ENCODE measurements around the gene ZNF775.

The ZNF775 gene

GRCh38 chr7:150381785-150382122, 2.6 kb downstream of the ZNF775 start:
- ATAC-seq (ENCODE audit: insufficient read depth, low read depth) (no peak), DNase-seq (no peak)
- H3K36me3 ChIP-seq (ENCODE audit: insufficient read depth, low read length): peaks cover 28% of the 10 kb centered on the region
- TF ChIP-seq EZH2 (IDR thresholded peaks at IDR 0.05; ENCODE audit: borderline replicate concordance, low read depth, low read length, severe bottlenecking): no peak
- TF ChIP-seq, protein P1, sequence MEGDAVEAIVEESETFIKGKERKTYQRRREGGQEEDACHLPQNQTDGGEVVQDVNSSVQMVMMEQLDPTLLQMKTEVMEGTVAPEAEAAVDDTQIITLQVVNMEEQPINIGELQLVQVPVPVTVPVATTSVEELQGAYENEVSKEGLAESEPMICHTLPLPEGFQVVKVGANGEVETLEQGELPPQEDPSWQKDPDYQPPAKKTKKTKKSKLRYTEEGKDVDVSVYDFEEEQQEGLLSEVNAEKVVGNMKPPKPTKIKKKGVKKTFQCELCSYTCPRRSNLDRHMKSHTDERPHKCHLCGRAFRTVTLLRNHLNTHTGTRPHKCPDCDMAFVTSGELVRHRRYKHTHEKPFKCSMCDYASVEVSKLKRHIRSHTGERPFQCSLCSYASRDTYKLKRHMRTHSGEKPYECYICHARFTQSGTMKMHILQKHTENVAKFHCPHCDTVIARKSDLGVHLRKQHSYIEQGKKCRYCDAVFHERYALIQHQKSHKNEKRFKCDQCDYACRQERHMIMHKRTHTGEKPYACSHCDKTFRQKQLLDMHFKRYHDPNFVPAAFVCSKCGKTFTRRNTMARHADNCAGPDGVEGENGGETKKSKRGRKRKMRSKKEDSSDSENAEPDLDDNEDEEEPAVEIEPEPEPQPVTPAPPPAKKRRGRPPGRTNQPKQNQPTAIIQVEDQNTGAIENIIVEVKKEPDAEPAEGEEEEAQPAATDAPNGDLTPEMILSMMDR (IDR thresholded peaks at IDR 0.05; ENCODE audit: borderline replicate concordance, extremely low read depth, low read length, poor library complexity, severe bottlenecking): no peak
- H2AFZ ChIP-seq (ENCODE audit: low read depth, low read length): no peak overlapping the region
- H3K9me3 ChIP-seq (ENCODE audit: insufficient read depth, low read length, severe bottlenecking): no peaks in the 10 kb centered on the region
- no peak overlapping the region for H3K9ac ChIP-seq (ENCODE audit: low read depth, low read length)
- peaks cover 49% of the 10 kb centered on the region for H3K4me1 ChIP-seq (ENCODE audit: insufficient read depth, low read length)
- H3K4me3 ChIP-seq (ENCODE audit: low read depth in 1 of 2, low read length in 2 of 2): no peak overlapping the region
- H3K4me2 ChIP-seq (ENCODE audit: insufficient read depth, low read length): no peak overlapping the region
- H4K20me1 ChIP-seq (ENCODE audit: insufficient read depth, low read length): peaks cover 19% of the 10 kb centered on the region
- H3K27ac ChIP-seq (ENCODE audit: low read length): no peak overlapping the region
- H3K79me2 ChIP-seq (ENCODE audit: insufficient read depth, low read length): peaks cover 90% of the 10 kb centered on the region
- H3K27me3 ChIP-seq (ENCODE audit: insufficient read depth, low read length, poor library complexity): no peaks in the 10 kb centered on the region

DNA sequence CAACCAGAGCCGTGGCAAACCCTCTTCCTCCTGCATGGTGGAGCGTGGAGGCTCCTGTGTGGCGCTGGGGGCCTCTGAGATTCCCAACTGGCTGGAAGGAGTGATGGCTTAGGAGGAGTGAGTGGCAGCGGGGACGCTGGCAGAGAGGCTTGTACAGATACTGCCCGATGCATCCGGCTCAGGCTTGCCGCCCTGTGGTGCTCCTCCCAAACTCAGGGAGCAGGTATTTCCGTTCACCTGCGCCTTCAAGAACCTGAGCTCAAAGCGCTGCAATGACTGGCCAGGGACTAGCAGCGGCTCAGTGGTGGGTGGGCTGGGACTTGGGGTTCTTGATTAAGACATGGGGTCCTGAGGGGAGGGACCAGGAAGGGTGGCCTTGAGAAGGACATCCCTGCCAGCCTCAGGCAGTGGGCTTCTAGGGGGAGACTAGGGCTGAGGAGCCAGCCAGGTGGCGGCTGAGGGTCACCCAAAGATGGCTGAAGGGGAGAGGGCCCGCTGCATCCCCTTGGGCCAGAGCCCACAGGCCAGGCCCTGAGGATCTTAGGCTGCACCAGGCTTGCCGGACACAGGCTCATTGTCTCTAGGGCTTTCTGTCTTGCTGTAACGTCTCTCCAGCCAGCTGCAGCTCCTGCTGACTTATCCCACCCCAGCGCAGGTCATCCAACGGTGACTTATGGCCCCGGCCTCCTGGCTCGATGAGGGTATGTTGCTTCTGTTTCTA, 3.2 kb downstream of the ZNF775 start:
- Histone ChIP-seq H3K9me3 (ENCODE audit: insufficient read depth, low read length, severe bottlenecking) (no peaks in the 10 kb centered on the region), H3K9ac (ENCODE audit: low read depth, low read length) (no peak overlapping the region), H3K4me1 (ENCODE audit: insufficient read depth, low read length) (peaks cover 43% of the 10 kb centered on the region), H4K20me1 (ENCODE audit: insufficient read depth, low read length) (peaks cover 19% of the 10 kb centered on the region), H3K27me3 (ENCODE audit: insufficient read depth, low read length, poor library complexity) (no peaks in the 10 kb centered on the region), H3K79me2 (ENCODE audit: insufficient read depth, low read length) (peaks cover 86% of the 10 kb centered on the region), H3K36me3 (ENCODE audit: insufficient read depth, low read length) (peaks cover 29% of the 10 kb centered on the region), H2AFZ (ENCODE audit: low read depth, low read length) (no peak overlapping the region), H3K27ac (ENCODE audit: low read length) (no peak overlapping the region), H3K4me3 (ENCODE audit: low read depth in 1 of 2, low read length in 2 of 2) (no peak overlapping the region), H3K4me2 (ENCODE audit: insufficient read depth, low read length) (no peak overlapping the region)
- DNase-seq: no peak
- TF ChIP-seq EZH2 (IDR thresholded peaks at IDR 0.05; ENCODE audit: borderline replicate concordance, low read depth, low read length, severe bottlenecking): no peak
- ATAC-seq (ENCODE audit: insufficient read depth, low read depth): no peak

DNA sequence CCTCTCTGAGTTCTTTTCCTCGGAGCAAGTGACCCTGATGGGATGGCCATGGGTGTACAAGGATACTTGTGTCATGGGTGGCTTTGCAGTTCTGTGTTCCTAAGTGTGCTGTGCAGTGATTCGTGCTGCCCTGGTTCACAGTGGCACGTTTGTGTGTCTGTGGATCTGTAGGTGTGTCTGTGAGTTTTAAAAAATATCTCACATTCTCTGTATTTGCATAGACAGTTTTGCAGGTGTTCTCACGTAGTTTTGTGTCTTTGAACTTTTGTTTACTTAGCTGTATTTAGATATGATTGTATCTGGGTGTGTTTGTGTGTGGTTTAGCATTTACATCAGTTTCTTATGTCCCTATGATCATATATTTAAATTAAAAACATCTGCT, 3.7 kb downstream of the ZNF775 start:
- Histone ChIP-seq H3K4me2 (ENCODE audit: insufficient read depth, low read length) (no peak overlapping the region), H3K4me3 (ENCODE audit: low read depth in 1 of 2, low read length in 2 of 2) (no peak overlapping the region), H3K27me3 (ENCODE audit: insufficient read depth, low read length, poor library complexity) (no peaks in the 10 kb centered on the region), H4K20me1 (ENCODE audit: insufficient read depth, low read length) (peaks cover 19% of the 10 kb centered on the region), H3K9me3 (ENCODE audit: insufficient read depth, low read length, severe bottlenecking) (no peaks in the 10 kb centered on the region), H3K27ac (ENCODE audit: low read length) (no peak overlapping the region), H3K79me2 (ENCODE audit: insufficient read depth, low read length) (peaks cover 84% of the 10 kb centered on the region), H2AFZ (ENCODE audit: low read depth, low read length) (no peak overlapping the region), H3K4me1 (ENCODE audit: insufficient read depth, low read length) (peaks cover 38% of the 10 kb centered on the region), H3K9ac (ENCODE audit: low read depth, low read length) (no peak overlapping the region), H3K36me3 (ENCODE audit: insufficient read depth, low read length) (peaks cover 31% of the 10 kb centered on the region)
- ATAC-seq (ENCODE audit: insufficient read depth, low read depth): no peak
- TF ChIP-seq, protein P1 (IDR thresholded peaks at IDR 0.05; ENCODE audit: borderline replicate concordance, extremely low read depth, low read length, poor library complexity, severe bottlenecking): no peak
- TF ChIP-seq EZH2 (IDR thresholded peaks at IDR 0.05; ENCODE audit: borderline replicate concordance, low read depth, low read length, severe bottlenecking): no peak
- no peak for DNase-seq

DNA sequence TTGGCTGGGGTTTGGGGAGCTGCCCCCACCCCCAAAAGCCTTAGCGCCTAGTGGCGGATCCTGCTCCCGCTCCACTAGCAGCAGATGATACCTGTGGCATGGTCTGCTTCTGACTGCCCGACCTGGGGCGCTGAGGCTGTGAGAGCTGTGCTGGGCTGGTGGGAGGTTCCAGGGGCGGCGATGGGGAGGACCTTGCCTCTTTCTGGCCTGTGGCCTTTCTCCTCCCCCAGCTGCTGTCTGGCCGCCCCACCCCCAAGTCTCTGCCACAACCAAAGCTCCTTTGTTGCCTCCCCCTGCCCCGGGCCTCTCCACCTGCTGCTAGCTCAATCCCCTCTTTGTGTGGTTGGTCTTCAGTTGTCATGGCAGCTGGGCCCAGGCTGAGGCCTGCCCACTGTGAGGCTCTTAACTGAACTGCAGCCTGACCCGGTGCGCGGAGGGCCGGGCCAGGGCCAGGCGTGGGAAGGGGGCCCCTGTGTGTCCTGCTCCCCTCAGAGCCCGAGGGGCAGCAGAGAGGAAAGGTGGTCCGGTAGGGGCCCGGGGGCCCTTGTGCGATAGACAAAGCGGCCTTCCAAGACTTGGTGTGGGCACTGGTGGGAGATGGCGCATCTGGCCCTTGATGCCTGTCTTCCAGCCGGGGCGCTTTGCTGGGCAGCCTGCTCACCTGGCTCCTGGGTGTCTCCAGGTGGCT, 4.7 kb downstream of the ZNF775 start:
- Histone ChIP-seq H4K20me1 (ENCODE audit: insufficient read depth, low read length) (peaks cover 19% of the 10 kb centered on the region), H2AFZ (ENCODE audit: low read depth, low read length) (no peak overlapping the region), H3K79me2 (ENCODE audit: insufficient read depth, low read length) (peaks cover 81% of the 10 kb centered on the region), H3K4me1 (ENCODE audit: insufficient read depth, low read length) (peaks cover 30% of the 10 kb centered on the region), H3K27ac (ENCODE audit: low read length) (no peak overlapping the region), H3K9me3 (ENCODE audit: insufficient read depth, low read length, severe bottlenecking) (no peaks in the 10 kb centered on the region), H3K36me3 (ENCODE audit: insufficient read depth, low read length) (peaks cover 42% of the 10 kb centered on the region), H3K27me3 (ENCODE audit: insufficient read depth, low read length, poor library complexity) (no peaks in the 10 kb centered on the region), H3K9ac (ENCODE audit: low read depth, low read length) (no peak overlapping the region), H3K4me3 (ENCODE audit: low read depth in 1 of 2, low read length in 2 of 2) (no peak overlapping the region), H3K4me2 (ENCODE audit: insufficient read depth, low read length) (no peak overlapping the region)
- no peak for TF ChIP-seq EZH2 (IDR thresholded peaks at IDR 0.05; ENCODE audit: borderline replicate concordance, low read depth, low read length, severe bottlenecking)
- TF ChIP-seq, protein P1 (IDR thresholded peaks at IDR 0.05; ENCODE audit: borderline replicate concordance, extremely low read depth, low read length, poor library complexity, severe bottlenecking): no peak
- ATAC-seq (ENCODE audit: insufficient read depth, low read depth): no peak
- DNase-seq: no peak

Measured in DND-41 (cell line).